NCI-H774 (cell line): ENCODE data around the gene ARHGAP24.
"Not testable (repeated sequence)": the region's sequence is repeated elsewhere in the genome, so short reads cannot be mapped to it uniquely, and the experiment has no call there.

Experiments used
- DNase-seq: peaks from one replicate; lab custom pipeline; 2025; lab: John Stamatoyannopoulos, UW

The ARHGAP24 gene

GRCh38 chr4:85862896-85863295, 387.9 kb downstream of the ARHGAP24 start:
- no peak for DNase-seq

- DNase-seq: no peak
Measured at GRCh38 chr4:85864259-85865205, 389.6 kb downstream of the ARHGAP24 start.

DNA sequence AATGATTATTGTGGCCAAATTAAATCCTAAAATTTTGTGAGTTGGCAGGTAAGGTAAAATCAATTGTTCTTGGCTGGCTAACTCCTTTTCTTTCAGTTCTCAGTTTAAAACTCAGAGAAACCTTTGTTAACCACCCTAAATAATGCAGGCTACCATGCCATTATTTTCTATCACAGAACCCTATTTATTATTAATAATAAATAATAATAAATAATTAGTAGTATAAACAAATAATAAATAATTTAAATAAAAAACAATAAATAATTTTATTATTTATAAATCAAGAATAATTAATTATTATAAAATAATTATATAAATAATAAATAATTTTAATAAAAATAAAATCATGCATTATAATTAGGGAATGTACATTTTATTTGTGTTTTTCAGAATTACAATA, 390.3 kb downstream of the ARHGAP24 start:
- no peak for DNase-seq

DNA sequence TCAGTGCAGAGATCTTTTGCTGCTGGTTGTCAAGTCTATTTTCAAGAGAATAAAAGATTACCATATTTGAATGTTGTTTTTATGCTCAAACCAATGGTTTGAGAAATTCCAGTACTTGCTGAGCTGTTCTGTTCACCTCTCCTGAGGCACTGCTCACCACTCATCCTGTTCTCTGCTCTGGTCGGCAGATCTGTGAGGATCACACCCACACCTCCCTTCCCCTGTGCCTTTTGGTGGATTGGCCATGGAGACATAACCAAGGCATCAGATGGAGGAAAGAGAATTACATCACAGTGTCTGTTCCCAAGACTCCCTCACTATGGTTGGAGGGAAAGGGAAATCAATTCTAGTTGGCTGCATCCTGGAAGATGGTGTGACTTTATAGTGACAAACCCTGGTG, 391.6 kb downstream of the ARHGAP24 start:
- DNase-seq: no peak

- DNase-seq: no peak
Measured at GRCh38 chr4:85867271-85867670, 392.3 kb downstream of the ARHGAP24 start.

DNA sequence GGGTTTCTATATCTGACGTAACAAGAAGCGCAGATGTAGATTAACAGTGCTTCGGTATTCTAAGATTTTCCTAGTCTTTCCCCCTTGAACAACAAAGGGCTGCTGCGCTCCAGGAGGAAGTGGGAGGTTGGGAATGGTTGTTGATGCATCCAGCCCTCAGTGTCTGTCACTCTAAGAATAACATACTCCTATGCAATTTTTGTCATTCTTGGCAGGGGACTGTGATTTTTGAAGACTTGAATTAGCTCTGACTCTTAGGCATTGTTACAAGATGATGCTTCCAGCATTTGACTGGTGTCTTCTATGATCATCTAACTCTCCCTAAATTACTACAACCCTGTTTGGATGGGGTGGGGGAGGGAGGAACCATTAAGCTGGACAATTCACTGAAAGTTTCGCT, 394.2 kb downstream of the ARHGAP24 start:
- DNase-seq: no peak

DNA sequence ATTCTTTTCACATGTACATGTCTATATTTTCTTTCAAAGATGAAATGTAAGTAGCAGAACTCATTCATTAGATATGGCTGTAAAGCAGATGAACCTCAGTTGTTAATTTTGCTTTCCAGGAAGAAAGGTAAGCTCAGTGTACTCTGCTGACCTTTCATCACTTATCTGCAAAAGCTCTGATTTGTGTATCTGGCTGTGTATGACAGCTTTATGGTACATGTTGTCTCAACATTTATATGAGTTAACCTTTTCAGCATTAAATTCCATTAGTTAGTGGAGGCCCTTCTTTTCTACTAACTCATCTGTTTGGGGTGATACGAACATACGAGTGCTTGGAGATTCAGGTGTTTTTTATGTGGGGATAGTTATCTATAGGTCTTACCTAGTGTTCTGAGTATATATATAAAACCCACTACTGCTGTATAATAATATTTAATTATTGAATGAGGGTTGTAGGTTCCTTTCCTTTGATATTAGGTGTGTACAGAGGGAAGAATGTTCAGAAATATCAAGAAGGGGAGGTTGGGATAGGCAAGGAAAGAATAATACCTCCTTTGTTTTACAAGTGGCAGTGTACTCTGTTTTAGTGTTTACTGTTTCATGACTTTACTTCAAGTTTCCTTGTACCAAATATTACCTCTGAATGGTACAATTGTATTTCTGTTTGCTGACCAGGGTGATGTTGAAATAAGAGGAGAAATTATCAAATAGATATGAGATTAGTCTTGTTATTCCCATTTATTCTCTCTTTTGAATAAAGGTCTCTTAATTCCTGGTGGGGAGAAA, 395.5 kb downstream of the ARHGAP24 start:
- no peak for DNase-seq

DNA sequence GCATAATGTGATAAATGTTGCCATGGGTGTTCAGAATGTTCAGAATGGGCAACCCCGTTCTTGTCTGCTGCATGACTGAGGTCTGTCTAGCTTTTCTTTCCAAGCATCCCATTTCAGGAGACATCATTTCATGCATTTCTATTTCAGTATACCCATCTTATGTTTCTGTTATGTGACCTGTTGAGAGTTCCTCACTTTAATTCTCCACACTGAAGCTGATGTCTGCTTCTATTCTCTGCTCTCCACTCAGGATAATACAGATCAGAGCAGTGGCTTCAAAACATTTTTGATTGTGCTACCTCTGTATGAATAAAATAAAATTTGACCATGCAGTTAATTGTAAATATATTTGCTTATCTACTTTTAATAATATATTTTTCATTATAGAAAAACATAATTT, 398.6 kb downstream of the ARHGAP24 start:
- DNase-seq: no peak

GRCh38 chr4:85879518-85879917, 404.6 kb downstream of the ARHGAP24 start:
- no peak for DNase-seq

- DNase-seq: no peak
Measured at GRCh38 chr4:85883180-85883579, 408.2 kb downstream of the ARHGAP24 start.

DNA sequence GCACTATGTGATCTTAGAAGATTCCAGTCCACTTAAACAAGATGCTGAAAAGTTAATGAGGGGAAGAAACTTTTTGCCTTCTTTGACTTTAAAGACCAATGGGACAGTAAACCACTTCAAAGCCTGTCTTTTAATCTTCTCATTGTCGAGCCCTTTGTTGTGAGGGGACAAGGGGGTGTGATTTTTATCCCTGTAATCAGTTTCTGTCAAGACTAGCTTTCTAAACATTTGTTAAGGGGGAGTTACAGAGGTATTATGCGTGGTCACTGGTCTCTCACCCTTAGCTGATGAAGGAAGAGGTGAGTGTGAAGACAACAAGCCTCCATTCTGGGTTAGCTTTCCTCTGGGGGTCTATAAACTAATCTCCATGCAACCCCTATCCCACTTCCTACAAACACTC, 409.3 kb downstream of the ARHGAP24 start:
- DNase-seq: no peak

DNA sequence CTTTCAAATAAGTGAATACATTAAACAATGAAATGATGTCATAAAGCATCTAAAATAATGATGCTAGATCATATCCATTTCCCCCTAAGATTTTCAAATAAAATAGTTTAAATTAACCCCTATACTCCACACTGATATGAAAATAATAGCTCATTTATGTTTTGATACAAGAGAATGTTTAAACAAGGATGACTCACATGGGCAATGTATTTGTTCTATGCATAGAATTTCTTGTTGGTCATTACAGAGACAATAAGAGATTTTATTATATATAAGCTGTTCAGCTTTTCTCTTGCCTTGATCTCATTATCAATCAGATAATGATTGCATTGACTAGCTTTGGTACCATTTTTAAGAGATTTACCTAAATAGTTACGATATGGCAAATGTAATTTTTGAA, 411.7 kb downstream of the ARHGAP24 start:
- no peak for DNase-seq

- DNase-seq: no peak
Measured at GRCh38 chr4:85889314-85889713, 414.4 kb downstream of the ARHGAP24 start.

DNA sequence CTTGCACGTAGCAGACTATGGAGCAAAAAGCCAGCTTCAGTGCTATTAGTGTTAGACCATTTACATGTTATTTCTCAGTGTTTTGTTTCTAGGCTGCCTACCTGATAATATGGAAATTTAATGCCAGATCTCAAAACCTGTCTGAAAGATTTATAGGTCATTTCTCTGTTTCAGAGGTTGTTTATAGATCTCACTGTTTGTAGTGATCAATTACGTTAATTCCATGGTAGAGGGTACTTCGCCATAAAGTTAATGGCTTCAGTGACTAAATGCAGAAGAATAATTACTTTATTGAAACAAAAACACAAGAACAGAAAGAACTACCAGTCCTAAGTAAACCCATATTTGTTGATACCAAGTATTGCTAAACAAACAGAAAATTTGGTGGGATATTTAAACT, 420.8 kb downstream of the ARHGAP24 start:
- no peak for DNase-seq

GRCh38 chr4:85898231-85898630, 423.3 kb downstream of the ARHGAP24 start:
- no peak for DNase-seq

DNA sequence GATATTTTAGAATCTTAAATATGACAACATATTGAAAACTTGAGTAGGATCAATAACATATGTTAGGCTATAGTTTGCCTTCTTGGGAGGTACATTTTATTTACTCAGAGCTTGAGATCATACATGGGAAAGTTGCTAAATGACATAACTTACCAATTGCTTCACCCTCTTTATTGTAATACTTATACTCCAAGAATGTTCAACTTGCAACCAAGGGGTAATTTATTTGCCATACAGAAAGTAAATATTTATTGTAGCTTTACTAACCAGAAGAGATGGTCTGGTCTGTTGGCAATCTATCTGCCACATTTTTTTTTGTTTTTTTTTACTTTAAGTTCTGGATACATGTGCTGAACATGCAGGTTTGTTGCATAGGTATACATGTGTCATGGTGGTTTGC, 426.6 kb downstream of the ARHGAP24 start:
- DNase-seq: no peak

- not testable (repeated sequence) for DNase-seq
Measured at GRCh38 chr4:85902647-85903046, 427.7 kb downstream of the ARHGAP24 start.

- DNase-seq: no peak
Measured at GRCh38 chr4:85905761-85906160, 430.8 kb downstream of the ARHGAP24 start.

DNA sequence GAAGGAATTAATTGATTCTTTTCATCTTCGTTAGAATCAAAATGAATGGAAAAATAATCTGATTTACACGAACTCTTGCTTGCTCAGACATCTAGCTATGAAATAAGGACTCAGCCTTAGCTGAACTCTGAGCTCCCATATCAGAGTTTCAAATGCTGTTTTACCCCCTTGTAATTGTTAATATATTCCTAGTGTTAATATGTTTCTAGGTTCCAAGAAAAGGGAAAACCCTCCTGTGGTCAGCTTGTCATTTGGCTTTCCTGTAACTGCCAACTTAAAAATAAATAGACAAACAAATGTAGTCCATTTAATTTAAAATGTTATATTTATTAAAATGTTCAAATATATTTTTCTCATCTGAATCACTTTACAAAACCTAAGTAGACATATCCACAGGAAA, 432.1 kb downstream of the ARHGAP24 start:
- no peak for DNase-seq

GRCh38 chr4:85909851-85910250, 434.9 kb downstream of the ARHGAP24 start:
- no peak for DNase-seq

- no peak for DNase-seq
Measured at GRCh38 chr4:85910985-85911384, 436.0 kb downstream of the ARHGAP24 start.

GRCh38 chr4:85913931-85914694, 439.2 kb downstream of the ARHGAP24 start:
- DNase-seq: no peak
